Mononuclear cell (primary cell): ENCODE measurements around the gene TYRP1. TPM values are rescaled to one million over a fixed set of nuclear protein-coding genes. Genes with fewer than 3 reads are reported as not detected.
"Not testable (repeated sequence)": the region's sequence is repeated elsewhere in the genome, so short reads cannot be mapped to it uniquely, and the experiment has no call there.

Experiments
- H3K27me3 ChIP-seq: 2 replicates; pipeline ENCODE4 v1.6.0; 2011; ENCODE audit warnings: low read length, control low read depth; ENCODE audit not compliant: insufficient read depth
- H3K4me1 ChIP-seq: 2 replicates; pipeline ENCODE4 v1.5.1; 2011; ENCODE audit warnings: mild to moderate bottlenecking, low read length, control low read depth; ENCODE audit not compliant: insufficient read depth
- H3K4me3 ChIP-seq: 2 replicates; pipeline ENCODE4 v1.5.1; 2011; ENCODE audit warnings: mild to moderate bottlenecking, low read length, moderate library complexity
- H3K9me3 ChIP-seq: 2 replicates; pipeline ENCODE4 v1.5.1; 2011; ENCODE audit warnings: low read depth, mild to moderate bottlenecking, control low read depth, low read length
- total RNA-seq: library from RNA; depleted of rRNA; stranded (reverse); fragments of >200 nt; gene quantifications from one replicate; pipeline ENCODE4 v1.2.3, GENCODE V29; 2012

TYRP1 gene
- total RNA-seq = 0.10 TPM

GRCh38 chr9:12693141-12693540 lies at the start of gene TYRP1:
Gene TYRP1, plus strand, starts transcription at chr9:12693385. Its CDS starts 612 bp downstream, at chr9:12693997.
- no peak within 1 kb of the TSS for H3K4me3 ChIP-seq
- no peaks in the 10 kb centered on the region for H3K27me3 ChIP-seq
- no peaks in the 10 kb centered on the region for H3K4me1 ChIP-seq
- H3K9me3 ChIP-seq = no peaks in the 10 kb centered on the region

- Histone ChIP-seq H3K4me1 (no peaks in the 10 kb centered on the region), H3K4me3 (no peak overlapping the region), H3K9me3 (peaks cover 3% of the 10 kb centered on the region), H3K27me3 (no peaks in the 10 kb centered on the region)
These were observed 49.5 kb upstream of the TYRP1 start for GRCh38 chr9:12643686-12644085.

GRCh38 chr9:12648925-12649324 lies 44.3 kb upstream of the TYRP1 start:
- Histone ChIP-seq H3K9me3 (no peaks in the 10 kb centered on the region), H3K27me3 (no peaks in the 10 kb centered on the region), H3K4me3 (no peak overlapping the region), H3K4me1 (no peaks in the 10 kb centered on the region)

GRCh38 chr9:12651125-12651524 lies 42.1 kb upstream of the TYRP1 start:
- Histone ChIP-seq H3K9me3 (no peaks in the 10 kb centered on the region), H3K27me3 (no peaks in the 10 kb centered on the region), H3K4me1 (no peaks in the 10 kb centered on the region), H3K4me3 (no peak overlapping the region)

- Histone ChIP-seq H3K9me3 (no peaks in the 10 kb centered on the region), H3K4me3 (no peak overlapping the region), H3K27me3 (no peaks in the 10 kb centered on the region), H3K4me1 (no peaks in the 10 kb centered on the region)
These were observed 40.2 kb upstream of the TYRP1 start for GRCh38 chr9:12652973-12653372.

- no peaks in the 10 kb centered on the region for H3K4me1 ChIP-seq
- H3K4me3 ChIP-seq = no peak overlapping the region
- no peaks in the 10 kb centered on the region for H3K27me3 ChIP-seq
- no peaks in the 10 kb centered on the region for H3K9me3 ChIP-seq
These were observed 36.4 kb upstream of the TYRP1 start for GRCh38 chr9:12656803-12657202.

GRCh38 chr9:12657233-12657632 lies 36.0 kb upstream of the TYRP1 start:
- Histone ChIP-seq H3K9me3 (no peaks in the 10 kb centered on the region), H3K4me3 (no peak overlapping the region), H3K27me3 (no peaks in the 10 kb centered on the region), H3K4me1 (no peaks in the 10 kb centered on the region)

- no peak overlapping the region for H3K4me3 ChIP-seq
- H3K9me3 ChIP-seq = no peaks in the 10 kb centered on the region
- no peaks in the 10 kb centered on the region for H3K27me3 ChIP-seq
- no peaks in the 10 kb centered on the region for H3K4me1 ChIP-seq
These were observed 35.2 kb upstream of the TYRP1 start for GRCh38 chr9:12657998-12658397.

- H3K9me3 ChIP-seq = no peaks in the 10 kb centered on the region
- no peaks in the 10 kb centered on the region for H3K4me1 ChIP-seq
- H3K27me3 ChIP-seq = no peaks in the 10 kb centered on the region
- no peak overlapping the region for H3K4me3 ChIP-seq
These were observed 34.5 kb upstream of the TYRP1 start for GRCh38 chr9:12658531-12659209.

- no peaks in the 10 kb centered on the region for H3K9me3 ChIP-seq
- H3K4me3 ChIP-seq = no peak overlapping the region
- H3K27me3 ChIP-seq = no peaks in the 10 kb centered on the region
- H3K4me1 ChIP-seq = no peaks in the 10 kb centered on the region
These were observed 34.0 kb upstream of the TYRP1 start for GRCh38 chr9:12659220-12659619.

GRCh38 chr9:12666813-12667212 lies 26.4 kb upstream of the TYRP1 start:
- Histone ChIP-seq H3K4me1 (no peaks in the 10 kb centered on the region), H3K9me3 (no peaks in the 10 kb centered on the region), H3K4me3 (no peak overlapping the region), H3K27me3 (no peaks in the 10 kb centered on the region)

GRCh38 chr9:12667892-12668291 lies 25.3 kb upstream of the TYRP1 start:
- no peaks in the 10 kb centered on the region for H3K9me3 ChIP-seq
- H3K4me3 ChIP-seq = no peak overlapping the region
- H3K4me1 ChIP-seq = no peaks in the 10 kb centered on the region
- no peaks in the 10 kb centered on the region for H3K27me3 ChIP-seq

GRCh38 chr9:12670006-12670405 lies 23.2 kb upstream of the TYRP1 start:
- Histone ChIP-seq H3K4me1 (no peaks in the 10 kb centered on the region), H3K9me3 (no peaks in the 10 kb centered on the region), H3K27me3 (no peaks in the 10 kb centered on the region), H3K4me3 (no peak overlapping the region)

- H3K27me3 ChIP-seq = no peaks in the 10 kb centered on the region
- H3K4me3 ChIP-seq = no peak overlapping the region
These were observed 18.2 kb upstream of the TYRP1 start for GRCh38 chr9:12674961-12675360.

GRCh38 chr9:12677462-12678126 lies 15.6 kb upstream of the TYRP1 start:
- not testable (repeated sequence) for H3K9me3 ChIP-seq, H3K4me1 ChIP-seq, H3K4me3 ChIP-seq, H3K27me3 ChIP-seq

More at GRCh38 chr9:12674961-12675360, 18.2 kb upstream of the TYRP1 start:
- Histone ChIP-seq H3K4me1 (no peaks in the 10 kb centered on the region), H3K9me3 (no peaks in the 10 kb centered on the region)

- no peaks in the 10 kb centered on the region for H3K27me3 ChIP-seq
- no peaks in the 10 kb centered on the region for H3K4me1 ChIP-seq
- no peaks in the 10 kb centered on the region for H3K9me3 ChIP-seq
- no peak overlapping the region for H3K4me3 ChIP-seq
These were observed 12.8 kb upstream of the TYRP1 start for GRCh38 chr9:12680341-12680740.
